Endodermal cell (in vitro differentiated cells): ENCODE data around the gene ZNF569. TPM values are rescaled to one million over a fixed set of nuclear protein-coding genes. Genes with fewer than 3 reads are reported as not detected.
"Not testable (repeated sequence)": the region's sequence is repeated elsewhere in the genome, so short reads cannot be mapped to it uniquely, and the experiment has no call there.

Experiments used
- DNase-seq: peaks from one replicate; pipeline ENCODE4 v3.0.0-alpha.2; 2017
- H3K27ac ChIP-seq: 2 replicates; pipeline ENCODE4 v1.5.1; 2013; ENCODE audit warnings: mild to moderate bottlenecking, low read depth, low read length, moderate library complexity
- H3K27me3 ChIP-seq: 2 replicates; pipeline ENCODE4 v1.6.1; 2013; ENCODE audit warnings: mild to moderate bottlenecking, low read length, moderate library complexity; ENCODE audit not compliant: insufficient read depth, control insufficient read depth, poor library complexity, severe bottlenecking
- H3K36me3 ChIP-seq: 2 replicates; pipeline ENCODE4 v1.7.0; 2013; ENCODE audit warnings: mild to moderate bottlenecking, low read length, moderate library complexity; ENCODE audit not compliant: control insufficient read depth, insufficient read depth
- H3K4me1 ChIP-seq: one replicate; pipeline ENCODE4 v1.7.0; 2013; ENCODE audit warnings: low read length; ENCODE audit not compliant: control insufficient read depth, insufficient read depth
- H3K4me3 ChIP-seq: 2 replicates; pipeline ENCODE4 v1.5.1; 2013; ENCODE audit warnings: mild to moderate bottlenecking, low read length, moderate library complexity
- H3K9ac ChIP-seq: 2 replicates; pipeline ENCODE4 v1.6.1; 2013; ENCODE audit warnings: mild to moderate bottlenecking, low read length, moderate library complexity; ENCODE audit not compliant: poor library complexity, severe bottlenecking; ENCODE audit errors: extremely low read depth
- H3K9me3 ChIP-seq: 2 replicates; pipeline ENCODE4 v1.6.1; 2013; ENCODE audit warnings: mild to moderate bottlenecking, low read length, moderate library complexity; ENCODE audit not compliant: control insufficient read depth
- H3K27ac Mint-ChIP-seq: 2 replicates; pipeline ENCODE4 v1.8.0; 2020; ENCODE audit warnings: mixed read lengths
- H3K27me3 Mint-ChIP-seq: 2 replicates; pipeline ENCODE4 v1.8.0; 2021; ENCODE audit warnings: mild to moderate bottlenecking, mixed read lengths; ENCODE audit not compliant: insufficient read depth
- H3K36me3 Mint-ChIP-seq: 2 replicates; pipeline ENCODE4 v1.8.0; 2020; ENCODE audit warnings: low read depth, mixed read lengths
- H3K4me1 Mint-ChIP-seq: 2 replicates; pipeline ENCODE4 v1.8.0; 2020; ENCODE audit warnings: mixed read lengths
- H3K4me3 Mint-ChIP-seq: 2 replicates; pipeline ENCODE4 v1.8.0; 2020; ENCODE audit warnings: mild to moderate bottlenecking, moderate library complexity, mixed read lengths
- H3K9me3 Mint-ChIP-seq: 2 replicates; pipeline ENCODE4 v1.8.0; 2020; ENCODE audit warnings: mild to moderate bottlenecking, mixed read lengths
- WGBS, 2 experiments: methylation state at CpG; one replicate each; pipeline versions ENCODE4 v1.1.5 to v1.1.7; 2013; ENCODE audit warnings: missing lambda C conversion rate in 2 of 2, mixed read lengths in 1 of 2; ENCODE audit not compliant: insufficient coverage in 1 of 2, insufficient read length in 1 of 2; 5-methylcytosine and 5-hydroxymethylcytosine counted together
- total RNA-seq, 2 donors: library from RNA; stranded (reverse); fragmentation: NEBNext Ultra II Directional in 1 of 2; extraction: Animal tissue kit (Norgen Biotek cat#: 25700) in 1 of 2; gene quantifications; 2 replicates in 1 of 2; 3 replicates in 1 of 2; pipeline ENCODE4 v1.2.1, GENCODE V29; 2021
- TF ChIP-seq, protein P1 (sequence below): fragments of 200-600 bp; sonication (generic); conservative IDR thresholded peaks from 2 replicates; pipeline ENCODE4 v1.5.0; 2021; ENCODE audit warnings: antibody characterized with exemption, mild to moderate bottlenecking

The ZNF569 gene
- total RNA-seq, 2 donors from 2014 or later = 11.3 to 13.7 TPM

DNA sequence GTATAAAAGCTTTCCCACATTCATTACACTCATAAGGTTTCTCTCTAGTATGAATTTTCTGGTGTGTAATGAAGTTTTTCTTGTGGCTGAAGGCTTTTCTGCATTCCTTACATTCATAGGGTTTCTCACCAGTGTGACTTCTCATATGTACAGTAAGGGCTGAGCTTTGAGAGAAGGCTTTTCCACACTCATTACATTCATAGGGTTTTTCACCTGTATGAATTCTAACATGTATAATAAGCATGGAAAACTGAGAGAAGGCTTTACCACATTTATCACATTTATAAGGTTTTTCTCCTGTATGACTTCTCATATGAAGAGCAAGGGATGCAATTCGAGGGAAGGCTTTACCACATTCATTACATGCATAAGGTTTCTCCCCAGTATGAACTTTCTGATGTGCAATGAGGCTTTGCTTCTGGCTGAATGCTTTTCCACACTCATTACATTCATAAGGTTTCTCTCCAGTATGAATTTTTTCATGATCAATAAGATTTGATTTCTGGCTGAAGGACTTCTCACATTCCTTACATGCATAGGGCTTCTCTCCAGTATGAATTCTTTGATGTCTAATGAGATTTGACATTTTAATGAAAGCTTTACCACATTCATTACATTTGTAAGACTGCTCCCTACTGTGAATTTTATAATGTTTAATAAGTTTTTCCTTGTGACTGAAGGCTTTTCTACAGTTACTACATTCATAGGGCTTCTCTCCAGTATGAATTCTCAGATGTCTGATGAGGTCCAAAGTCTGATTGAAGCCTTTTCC, 53.7 kb downstream of the ZNF569 start:
- Histone ChIP-seq H3K4me3 (peak overlapping the region; percentile 65), H3K4me1 (no peaks in the 10 kb centered on the region), H3K36me3 (peaks cover 34% of the 10 kb centered on the region), H3K27ac (no peak overlapping the region), H3K27me3 (no peaks in the 10 kb centered on the region), H3K9me3 (peaks cover 94% of the 10 kb centered on the region), H3K9ac (no peak overlapping the region)
- 86 to 92% methylated on average over 1 of the region's 1 CpG for WGBS, 2 experiments
- Mint-ChIP-seq H3K27me3 (no peaks in the 10 kb centered on the region), H3K4me1 (no peaks in the 10 kb centered on the region), H3K27ac (no peak overlapping the region), H3K36me3 (peaks cover 54% of the 10 kb centered on the region), H3K4me3 (no peak overlapping the region), H3K9me3 (peaks cover 89% of the 10 kb centered on the region)
- TF ChIP-seq, protein P1, sequence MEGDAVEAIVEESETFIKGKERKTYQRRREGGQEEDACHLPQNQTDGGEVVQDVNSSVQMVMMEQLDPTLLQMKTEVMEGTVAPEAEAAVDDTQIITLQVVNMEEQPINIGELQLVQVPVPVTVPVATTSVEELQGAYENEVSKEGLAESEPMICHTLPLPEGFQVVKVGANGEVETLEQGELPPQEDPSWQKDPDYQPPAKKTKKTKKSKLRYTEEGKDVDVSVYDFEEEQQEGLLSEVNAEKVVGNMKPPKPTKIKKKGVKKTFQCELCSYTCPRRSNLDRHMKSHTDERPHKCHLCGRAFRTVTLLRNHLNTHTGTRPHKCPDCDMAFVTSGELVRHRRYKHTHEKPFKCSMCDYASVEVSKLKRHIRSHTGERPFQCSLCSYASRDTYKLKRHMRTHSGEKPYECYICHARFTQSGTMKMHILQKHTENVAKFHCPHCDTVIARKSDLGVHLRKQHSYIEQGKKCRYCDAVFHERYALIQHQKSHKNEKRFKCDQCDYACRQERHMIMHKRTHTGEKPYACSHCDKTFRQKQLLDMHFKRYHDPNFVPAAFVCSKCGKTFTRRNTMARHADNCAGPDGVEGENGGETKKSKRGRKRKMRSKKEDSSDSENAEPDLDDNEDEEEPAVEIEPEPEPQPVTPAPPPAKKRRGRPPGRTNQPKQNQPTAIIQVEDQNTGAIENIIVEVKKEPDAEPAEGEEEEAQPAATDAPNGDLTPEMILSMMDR = no peak
- DNase-seq = no peak

DNA sequence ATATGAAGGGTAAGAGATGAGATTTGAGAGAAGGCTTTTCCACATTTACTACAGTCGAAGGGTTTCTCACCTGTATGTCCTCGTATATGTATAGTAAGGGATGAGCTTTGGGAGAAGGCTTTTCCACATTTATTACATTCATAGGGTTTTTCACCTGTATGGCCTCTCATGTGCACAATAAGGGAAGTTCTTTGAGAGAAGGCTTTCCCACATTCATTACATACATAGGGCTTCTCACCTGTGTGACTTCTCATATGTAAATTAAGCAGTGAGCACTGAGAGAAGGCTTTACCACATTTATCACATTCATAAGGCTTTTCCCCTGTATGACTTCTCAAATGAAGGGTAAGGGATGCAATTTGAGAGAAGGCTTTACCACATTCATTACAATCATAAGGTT, 54.5 kb downstream of the ZNF569 start:
- Histone ChIP-seq H3K9ac (no peak overlapping the region), H3K27me3 (no peaks in the 10 kb centered on the region), H3K4me3 (peak overlapping the region; percentile 65), H3K27ac (no peak overlapping the region), H3K9me3 (peaks cover 97% of the 10 kb centered on the region), H3K4me1 (no peaks in the 10 kb centered on the region), H3K36me3 (peaks cover 34% of the 10 kb centered on the region)
- Mint-ChIP-seq H3K9me3 (peaks cover 91% of the 10 kb centered on the region), H3K4me3 (no peak overlapping the region), H3K27me3 (no peaks in the 10 kb centered on the region), H3K4me1 (no peaks in the 10 kb centered on the region), H3K27ac (no peak overlapping the region), H3K36me3 (peaks cover 48% of the 10 kb centered on the region)
- TF ChIP-seq, protein P1 = no peak
- WGBS, 2 experiments = 100% methylated on average over 1 of the region's 2 CpGs; no CpG with 5 or more reads in 1 of the 2 experiments
- no peak for DNase-seq

DNA sequence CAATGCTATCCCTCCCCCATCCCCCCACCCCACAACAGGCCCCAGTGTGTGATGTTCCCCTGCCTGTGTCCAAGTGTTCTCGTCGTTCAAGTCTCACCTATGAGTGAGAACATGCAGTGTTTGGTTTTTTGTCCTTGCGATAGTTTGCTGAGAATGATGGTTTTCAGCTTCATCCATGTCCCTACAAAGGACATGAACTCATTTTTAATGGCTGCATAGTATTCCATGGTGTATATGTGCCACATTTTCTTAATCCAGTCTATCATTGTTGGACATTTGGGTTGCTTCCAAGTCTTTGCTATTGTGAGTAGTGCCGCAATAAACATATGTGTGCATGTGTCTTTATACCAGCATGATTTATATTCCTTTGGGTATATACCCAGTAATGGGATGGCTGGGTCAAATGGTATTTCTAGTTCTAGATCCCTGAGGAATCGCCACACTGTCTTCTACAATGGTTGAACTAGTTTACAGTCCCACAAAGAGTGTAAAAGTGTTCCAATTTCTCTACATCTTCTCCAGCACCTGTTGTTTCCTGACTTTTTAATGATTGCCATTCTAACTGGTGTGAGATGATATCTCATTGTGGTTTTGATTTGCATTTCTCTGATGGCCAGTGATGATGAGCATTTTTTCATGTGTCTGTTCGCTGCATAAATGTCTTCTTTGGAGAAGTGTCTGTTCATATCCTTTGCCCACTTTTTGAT, 61.0 kb downstream of the ZNF569 start:
- H3K4me3 ChIP-seq, H3K4me1 Mint-ChIP-seq, H3K36me3 Mint-ChIP-seq, H3K9ac ChIP-seq, H3K4me3 Mint-ChIP-seq, H3K27ac ChIP-seq, H3K27ac Mint-ChIP-seq, H3K4me1 ChIP-seq, H3K27me3 ChIP-seq, H3K27me3 Mint-ChIP-seq, DNase-seq, H3K36me3 ChIP-seq: not testable (repeated sequence)
- peaks cover 63% of the 10 kb centered on the region for H3K9me3 ChIP-seq
- WGBS, 2 experiments = 85 to 92% methylated on average over 2 to 5 of the region's 6 CpGs
- H3K9me3 Mint-ChIP-seq = peaks cover 91% of the 10 kb centered on the region
